Endothelial cell of umbilical vein (primary cell): Measurements from ENCODE around the gene PTTG1IP. TPM values are rescaled to one million over a fixed set of nuclear protein-coding genes. Genes with fewer than 3 reads are reported as not detected.

Experiments used
- BruUV-seq: library from RNA; stranded (reverse); fragments of 400-500 nt; replicated peaks from 2 replicates; lab custom pipeline; 2021; lab: Mats Ljungman, UMichigan
- CTCF ChIA-PET: fragments of 300-600, 350-600 bp; sonication (Branson Sonifier 250); formaldehyde crosslinking; loops from one replicate; lab custom pipeline; 2021; ENCODE audit warnings: antibody characterized with exemption, inconsistent platforms; lab: Charles Lee
- POLR2A ChIA-PET: fragments of 300-600, 350-600 bp; sonication (Branson Sonifier 250); formaldehyde crosslinking; loops from one replicate; lab custom pipeline; 2021; ENCODE audit warnings: antibody characterized with exemption, inconsistent platforms; lab: Charles Lee
- DNase-seq: peaks from one replicate; pipeline ENCODE4 v3.0.0-alpha.2; 2011; ENCODE audit warnings: low read depth, low spot score
- FAIRE-seq: peaks from 2 replicates; lab custom pipeline; 2011; peaks lifted over from hg19 to GRCh38; lab: Jason Lieb, UNC
- H2AFZ ChIP-seq: 2 replicates; pipeline ENCODE4 v1.6.0; 2012; ENCODE audit warnings: low read depth, low read length, control low read depth, inconsistent platforms
- H3K27ac ChIP-seq: 2 replicates; pipeline ENCODE4 v1.5.1; 2011; ENCODE audit warnings: low read depth, mild to moderate bottlenecking, control low read depth, low read length, moderate library complexity; ENCODE audit not compliant: insufficient read depth
- H3K27me3 ChIP-seq, 2 experiments: 2 replicates each; pipeline versions ENCODE4 v1.6.0 to v1.6.1; 2011; ENCODE audit warnings: low read length in 2 of 2, mixed read lengths in 1 of 2; ENCODE audit not compliant: control insufficient read depth in 2 of 2, insufficient read depth in 2 of 2
- H3K36me3 ChIP-seq, 2 experiments: 2 replicates in 1 of 2; 3 replicates in 1 of 2; pipeline ENCODE4 v1.5.1; 2011; ENCODE audit warnings: low read length in 2 of 2, mild to moderate bottlenecking in 1 of 2, moderate library complexity in 1 of 2; ENCODE audit not compliant: control insufficient read depth in 2 of 2, insufficient read depth in 2 of 2; ENCODE audit errors: extremely low read depth in 1 of 2
- H3K4me1 ChIP-seq: 3 replicates; pipeline ENCODE4 v1.5.1; 2011; ENCODE audit warnings: mild to moderate bottlenecking, low read length; ENCODE audit not compliant: control insufficient read depth, insufficient read depth; ENCODE audit errors: extremely low read depth
- H3K4me2 ChIP-seq: 2 replicates; pipeline ENCODE4 v1.6.1; 2011; ENCODE audit warnings: low read length, control low read depth, mixed read lengths; ENCODE audit not compliant: insufficient read depth
- H3K4me3 ChIP-seq, 3 experiments: fragments of 200-600 bp in 1 of 3; sonication (generic), shearing (Covaris generic) in 1 of 3; replicated peaks in 1 of 3; 2 replicates each; pipeline ENCODE4 v1.5.1; 2011 to 2016; ENCODE audit warnings: control low read depth in 3 of 3, low read length in 3 of 3, mild to moderate bottlenecking in 2 of 3, inconsistent platforms in 1 of 3, low read depth in 1 of 3, moderate library complexity in 1 of 3; ENCODE audit not compliant: insufficient read depth in 1 of 3
- H3K79me2 ChIP-seq: 2 replicates; pipeline ENCODE4 v1.6.0; 2012; ENCODE audit warnings: low read length, inconsistent platforms; ENCODE audit not compliant: control insufficient read depth, insufficient read depth
- H3K9ac ChIP-seq: replicated peaks from 2 replicates; pipeline ENCODE3; 2011; ENCODE audit warnings: low read length, control low read depth; ENCODE audit not compliant: insufficient read depth; ENCODE audit errors: extremely low read depth
- H3K9me1 ChIP-seq: replicated peaks from 3 replicates; pipeline ENCODE4 v1.6.0; 2011; ENCODE audit warnings: mild to moderate bottlenecking, low read length; ENCODE audit not compliant: control insufficient read depth, insufficient read depth; ENCODE audit errors: extremely low read depth
- H3K9me3 ChIP-seq: replicated peaks from 2 replicates; pipeline ENCODE4 v1.5.1; 2012; ENCODE audit warnings: low read length, inconsistent platforms; ENCODE audit not compliant: control insufficient read depth, insufficient read depth
- H4K20me1 ChIP-seq: replicated peaks from 2 replicates; pipeline ENCODE3; 2011; ENCODE audit warnings: mild to moderate bottlenecking, low read length; ENCODE audit not compliant: control insufficient read depth, insufficient read depth; ENCODE audit errors: extremely low read depth
- EZH2 ChIP-seq: IDR thresholded peaks from 2 replicates; pipeline ENCODE4 v1.6.1; 2012; ENCODE audit warnings: borderline replicate concordance, low read depth, mild to moderate bottlenecking, moderate library complexity, low read length, inconsistent platforms; ENCODE audit not compliant: severe bottlenecking
- FOS ChIP-seq: IDR thresholded peaks from 2 replicates; pipeline ENCODE4 v1.6.1; 2011; ENCODE audit warnings: mild to moderate bottlenecking, low read length, moderate library complexity, borderline replicate concordance; ENCODE audit not compliant: insufficient read depth
- GATA2 ChIP-seq: IDR thresholded peaks from 2 replicates; pipeline ENCODE4 v1.7.0; 2011; ENCODE audit warnings: low read depth, mild to moderate bottlenecking, moderate library complexity, mixed read lengths, low read length; ENCODE audit not compliant: insufficient read length, insufficient read depth
- JUN ChIP-seq: IDR thresholded peaks from 2 replicates; pipeline ENCODE4 v1.6.1; 2011; ENCODE audit warnings: borderline replicate concordance, low read depth; ENCODE audit not compliant: insufficient read length, insufficient read depth
- MYC ChIP-seq: IDR thresholded peaks from one replicate; pipeline ENCODE4 v1.6.1; 2011; ENCODE audit warnings: mild to moderate bottlenecking, low read depth, low read length
- POLR2A ChIP-seq: IDR thresholded peaks from 2 replicates; pipeline ENCODE4 v1.6.1; 2012; ENCODE audit warnings: low read depth, mild to moderate bottlenecking, control low read depth, low read length
- POLR2AphosphoS5 ChIP-seq: IDR thresholded peaks from 2 replicates; pipeline ENCODE4 v1.6.1; 2012; ENCODE audit warnings: low read depth, mild to moderate bottlenecking, control low read depth, low read length, moderate library complexity; ENCODE audit not compliant: insufficient read depth
- dilution Hi-C: fragments of 300-500 bp; cut with MboI; formaldehyde crosslinking; loops from one replicate; pipeline ENCODE4 v1.15.0; 2019; ENCODE audit warnings: low sequenced_read_pairs; ENCODE audit not compliant: extremely low pct_ligation_motif_present
- intact Hi-C: fragments of 100-400 bp; cut with micrococcal nuclease; formaldehyde crosslinking; loops from one replicate; pipeline ENCODE4 v1.10.0; 2022
- polyA plus RNA-seq, 4 experiments: library from polyadenylated mRNA; depleted of rRNA in 3 of 4; stranded (reverse) in 3 of 4; unstranded in 1 of 4; fragments of >200 nt; gene quantifications; 2 replicates each; pipeline versions ENCODE4 v1.2.1 to v1.2.3, GENCODE V29; 2011 to 2012; ENCODE audit warnings: missing spikeins in 1 of 4
- total RNA-seq: library from RNA; stranded (reverse); gene quantifications from 2 replicates; pipeline ENCODE4 v1.2.3, GENCODE V29; 2021
- TF ChIP-seq, protein P1 (sequence below): IDR thresholded peaks from 2 replicates; pipeline ENCODE4 v1.6.1; 2011; ENCODE audit not compliant: insufficient read depth, insufficient read length
- TF ChIP-seq, protein P2 (sequence below), 2 donors: IDR thresholded peaks; 1 replicate in 1 of 2; 2 replicates in 1 of 2; pipeline ENCODE4 v1.5.1; 2011; ENCODE audit warnings: low read length in 2 of 2, mild to moderate bottlenecking in 2 of 2, moderate library complexity in 2 of 2, control low read depth in 1 of 2, inconsistent platforms in 1 of 2, low read depth in 1 of 2; ENCODE audit not compliant: insufficient read depth in 1 of 2; ENCODE audit errors: extremely low read depth in 1 of 2

The PTTG1IP gene
- total and polyA plus RNA-seq, 2 donors (not counting 3 experiments of a cell fraction or from before 2014, with no cell fraction given), result 342 to 415 TPM

- FAIRE-seq, result no peak
- no peak overlapping the region for H3K9ac ChIP-seq
- CTCF ChIA-PET, result interaction anchor here (1.4 to 1.9 kb wide), 2 partner anchors 8 to 100 kb away, joined by 3 to 5 read pairs; no protein-coding TSS in a partner anchor
- dilution Hi-C loops (no loop called here), intact Hi-C loops (no loop called here)
- H3K36me3 ChIP-seq, result no peaks in the 10 kb centered on the region
- no peaks in the 10 kb centered on the region for H3K79me2 ChIP-seq
- no peaks in the 10 kb centered on the region for H3K4me1 ChIP-seq
- no TSS peak for BruUV-seq
- H2AFZ ChIP-seq, result no peak overlapping the region
- H3K27me3 ChIP-seq, result no peaks in the 10 kb centered on the region
- H3K4me2 ChIP-seq, result no peak overlapping the region
- H3K27ac ChIP-seq, result no peak overlapping the region
- POLR2A ChIA-PET, result no interaction called here
- no peaks in the 10 kb centered on the region for H3K9me3 ChIP-seq
- H3K4me3 ChIP-seq, result no peak overlapping the region
- H4K20me1 ChIP-seq, result no peaks in the 10 kb centered on the region
- DNase-seq, result no peak
- TF ChIP-seq, protein P1, sequence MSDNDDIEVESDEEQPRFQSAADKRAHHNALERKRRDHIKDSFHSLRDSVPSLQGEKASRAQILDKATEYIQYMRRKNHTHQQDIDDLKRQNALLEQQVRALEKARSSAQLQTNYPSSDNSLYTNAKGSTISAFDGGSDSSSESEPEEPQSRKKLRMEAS, result no peak
- no peak for TF ChIP-seq GATA2
- no peak for TF ChIP-seq JUN
- TF ChIP-seq, protein P2, sequence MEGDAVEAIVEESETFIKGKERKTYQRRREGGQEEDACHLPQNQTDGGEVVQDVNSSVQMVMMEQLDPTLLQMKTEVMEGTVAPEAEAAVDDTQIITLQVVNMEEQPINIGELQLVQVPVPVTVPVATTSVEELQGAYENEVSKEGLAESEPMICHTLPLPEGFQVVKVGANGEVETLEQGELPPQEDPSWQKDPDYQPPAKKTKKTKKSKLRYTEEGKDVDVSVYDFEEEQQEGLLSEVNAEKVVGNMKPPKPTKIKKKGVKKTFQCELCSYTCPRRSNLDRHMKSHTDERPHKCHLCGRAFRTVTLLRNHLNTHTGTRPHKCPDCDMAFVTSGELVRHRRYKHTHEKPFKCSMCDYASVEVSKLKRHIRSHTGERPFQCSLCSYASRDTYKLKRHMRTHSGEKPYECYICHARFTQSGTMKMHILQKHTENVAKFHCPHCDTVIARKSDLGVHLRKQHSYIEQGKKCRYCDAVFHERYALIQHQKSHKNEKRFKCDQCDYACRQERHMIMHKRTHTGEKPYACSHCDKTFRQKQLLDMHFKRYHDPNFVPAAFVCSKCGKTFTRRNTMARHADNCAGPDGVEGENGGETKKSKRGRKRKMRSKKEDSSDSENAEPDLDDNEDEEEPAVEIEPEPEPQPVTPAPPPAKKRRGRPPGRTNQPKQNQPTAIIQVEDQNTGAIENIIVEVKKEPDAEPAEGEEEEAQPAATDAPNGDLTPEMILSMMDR (IDR thresholded peaks at IDR 0.05; ENCODE audit: extremely low read depth in 1 of 2, insufficient read depth in 1 of 2, low read depth in 1 of 2, low read length in 2 of 2), result no peak
- TF ChIP-seq POLR2A, result no peak
- no peak for TF ChIP-seq FOS
- TF ChIP-seq EZH2, result no peak
- no peak for TF ChIP-seq MYC
- no peak for TF ChIP-seq POLR2AphosphoS5
- no peaks in the 10 kb centered on the region for H3K9me1 ChIP-seq
Observed at GRCh38 chr21:44899768-44900558, 26.5 kb upstream of the PTTG1IP start.
